IPS DF 4.7 (cell line): Measurements from ENCODE around the gene ITGA4.

Experiments
- DNase-seq: peaks from one replicate; pipeline ENCODE4 v3.0.0-alpha.2; 2013; ENCODE audit warnings: low spot score; ENCODE audit errors: extremely low read depth

ITGA4 gene

GRCh38 chr2:181515719-181516118 lies 58.5 kb downstream of the ITGA4 start:
- no peak for DNase-seq

GRCh38 chr2:181516992-181517391 lies 59.8 kb downstream of the ITGA4 start:
- DNase-seq, result no peak

- no peak for DNase-seq
Measured at GRCh38 chr2:181517685-181518301, 60.6 kb downstream of the ITGA4 start.

- DNase-seq, result no peak
Measured at GRCh38 chr2:181520253-181520652, 63.1 kb downstream of the ITGA4 start.

- no peak for DNase-seq
Measured at GRCh38 chr2:181523756-181524155, 66.6 kb downstream of the ITGA4 start.

- DNase-seq, result no peak
Measured at GRCh38 chr2:181526014-181526413, 68.8 kb downstream of the ITGA4 start.

- no peak for DNase-seq
Measured at GRCh38 chr2:181527058-181527457, 69.9 kb downstream of the ITGA4 start.

- DNase-seq, result no peak
Measured at GRCh38 chr2:181528441-181528840, 71.3 kb downstream of the ITGA4 start.

- no peak for DNase-seq
Measured at GRCh38 chr2:181536730-181537129, 79.5 kb downstream of the ITGA4 start.

- DNase-seq, result no peak
Measured at GRCh38 chr2:181540421-181540820, 83.2 kb downstream of the ITGA4 start.

GRCh38 chr2:181542170-181542569 lies 85.0 kb downstream of the ITGA4 start:
- no peak for DNase-seq

GRCh38 chr2:181546086-181546485 lies 88.9 kb downstream of the ITGA4 start:
- no peak for DNase-seq

GRCh38 chr2:181552808-181553207 lies 95.6 kb downstream of the ITGA4 start:
- DNase-seq, result no peak

GRCh38 chr2:181553244-181553643 lies 96.1 kb downstream of the ITGA4 start:
- DNase-seq, result no peak

GRCh38 chr2:181554061-181554830 lies 97.1 kb downstream of the ITGA4 start:
- no peak for DNase-seq

- DNase-seq, result no peak
Measured at GRCh38 chr2:181558371-181558770, 101.2 kb downstream of the ITGA4 start.

- DNase-seq, result no peak
Measured at GRCh38 chr2:181563101-181563692, 106.0 kb downstream of the ITGA4 start.

- no peak for DNase-seq
Measured at GRCh38 chr2:181566334-181567032, 109.3 kb downstream of the ITGA4 start.

- no peak for DNase-seq
Measured at GRCh38 chr2:181570059-181570458, 112.9 kb downstream of the ITGA4 start.

GRCh38 chr2:181570833-181571661 lies 113.9 kb downstream of the ITGA4 start:
- DNase-seq, result no peak

- peak; percentile 5 for DNase-seq
Measured at GRCh38 chr2:181573140-181573736, 116.1 kb downstream of the ITGA4 start.
